HG03558 (cell line): Measurements from ENCODE around the gene NKX6-1.

Experiments
- ATAC-seq: cut with Tn5 transposase; IDR thresholded peaks from one replicate; pipeline ENCODE4 v1.9.1; 2021; ENCODE audit warnings: moderate number of reproducible peaks; ENCODE audit not compliant: unreplicated experiment; ENCODE audit errors: extremely low read depth

Gene NKX6-1

GRCh38 chr4:84498935-84499623 is at the start of gene NKX6-1:
TSS of gene NKX6-1 (minus strand) at chr4:84499292. CDS start at chr4:84498228, 1,064 bp downstream.
- ATAC-seq = no peak

DNA sequence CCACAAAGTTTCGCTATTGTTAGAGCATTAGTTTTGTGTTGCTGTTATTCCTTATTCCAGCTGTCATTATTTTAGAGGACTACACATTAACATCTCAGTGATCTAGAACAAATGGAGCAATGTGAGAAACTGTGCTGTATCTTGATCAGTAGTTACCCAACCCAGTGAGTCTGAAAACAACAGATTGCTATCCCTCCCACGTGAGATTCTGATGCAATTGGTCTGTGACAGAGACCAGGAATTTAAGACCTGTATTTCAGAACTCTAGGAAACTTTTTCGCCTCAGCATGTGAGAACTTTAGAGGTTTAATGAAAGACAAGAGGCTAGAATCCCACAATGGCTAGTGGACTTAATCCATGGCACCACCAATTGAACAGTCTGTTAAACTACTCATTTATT is 48.1 kb upstream of the NKX6-1 start:
- no peak for ATAC-seq

GRCh38 chr4:84545093-84545492 is 46.0 kb upstream of the NKX6-1 start:
- no peak for ATAC-seq

- no peak for ATAC-seq
Measured at GRCh38 chr4:84535901-84536300, 36.8 kb upstream of the NKX6-1 start.

DNA sequence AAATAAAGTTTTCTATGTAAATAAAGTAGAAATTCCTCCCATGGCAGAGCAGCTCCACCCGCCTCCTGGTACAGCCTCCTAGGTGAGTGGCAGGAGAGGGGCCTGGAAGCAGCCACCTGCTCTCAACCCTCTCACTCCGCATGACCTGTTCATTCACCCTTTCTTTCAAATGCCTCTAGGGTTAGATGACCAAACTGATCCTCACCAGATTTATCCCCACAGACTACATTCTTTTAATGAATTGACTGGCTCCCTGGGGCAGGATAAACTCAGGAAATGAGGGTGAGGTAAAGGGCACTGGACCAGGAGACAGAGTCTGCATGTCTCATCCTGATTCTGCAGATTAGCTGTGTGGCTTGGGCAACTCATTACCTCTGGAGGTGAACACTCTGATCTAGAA is 32.6 kb upstream of the NKX6-1 start:
- ATAC-seq = no peak

DNA sequence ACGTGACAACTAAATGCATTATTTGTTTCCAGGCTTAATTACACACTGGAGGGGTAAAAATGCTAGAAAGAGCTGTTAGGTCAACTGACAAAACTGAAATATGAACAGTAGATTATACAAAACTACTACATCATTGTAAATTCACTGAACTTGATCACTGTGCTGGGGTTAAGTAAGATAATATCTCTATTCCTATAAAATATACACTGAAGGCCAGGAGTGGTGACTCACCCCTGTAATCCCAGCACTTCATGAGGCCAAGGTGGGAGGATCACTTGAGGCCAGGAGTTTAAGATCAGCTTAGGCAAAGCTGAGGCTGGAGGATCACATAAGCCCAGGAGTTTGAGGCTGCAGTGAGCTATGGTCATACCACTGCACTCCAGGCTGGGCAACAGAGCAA is 31.8 kb upstream of the NKX6-1 start:
- no peak for ATAC-seq

GRCh38 chr4:84530454-84530853 is 31.4 kb upstream of the NKX6-1 start:
- ATAC-seq = no peak

DNA sequence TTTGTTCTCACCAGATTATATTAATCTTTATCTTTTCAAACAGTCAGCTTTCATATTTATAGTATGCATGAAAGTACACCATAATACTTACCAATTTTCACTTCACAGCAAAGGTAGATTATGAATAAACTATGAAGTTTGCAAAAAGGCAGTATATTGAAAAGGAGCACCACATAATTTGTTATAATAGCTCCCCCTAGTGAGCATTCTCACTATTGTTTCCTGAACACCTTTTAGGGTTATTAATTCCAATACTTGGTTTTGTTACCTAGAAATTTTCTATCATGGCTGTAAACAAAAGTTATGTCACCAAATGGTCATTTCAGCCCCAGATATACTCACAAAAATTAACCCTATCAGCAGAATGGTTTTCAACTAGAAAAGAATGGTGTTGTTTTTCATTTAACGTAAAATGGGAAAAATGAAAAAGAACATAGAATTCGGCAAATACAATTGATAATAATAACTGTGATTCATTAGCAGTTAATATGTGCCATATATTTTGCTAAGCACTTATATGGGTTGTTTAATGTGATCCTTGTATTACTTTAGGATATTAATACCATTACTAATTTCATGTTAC is 30.2 kb upstream of the NKX6-1 start:
- no peak for ATAC-seq

- no peak for ATAC-seq
Measured at GRCh38 chr4:84527391-84527790, 28.3 kb upstream of the NKX6-1 start.

GRCh38 chr4:84515075-84515474 is 16.0 kb upstream of the NKX6-1 start:
- ATAC-seq = no peak

DNA sequence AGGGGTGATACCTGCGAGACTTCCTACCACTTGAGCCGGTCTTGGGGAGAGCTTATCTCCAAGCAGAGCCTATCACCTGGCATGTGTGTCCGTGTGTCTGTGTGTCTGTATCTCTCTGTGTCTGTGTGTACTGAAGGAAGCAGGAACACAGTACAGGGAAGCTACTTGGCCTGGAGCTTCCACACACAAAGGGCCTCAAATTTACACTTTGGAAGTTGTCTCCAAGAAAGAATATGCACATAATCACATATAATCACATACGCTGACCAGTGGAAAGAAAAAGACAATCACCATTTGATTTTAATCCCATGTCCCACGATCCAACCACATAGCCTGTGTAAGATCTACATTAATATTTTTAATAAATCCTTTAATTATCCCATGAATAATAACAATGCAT is 13.2 kb upstream of the NKX6-1 start:
- no peak for ATAC-seq

DNA sequence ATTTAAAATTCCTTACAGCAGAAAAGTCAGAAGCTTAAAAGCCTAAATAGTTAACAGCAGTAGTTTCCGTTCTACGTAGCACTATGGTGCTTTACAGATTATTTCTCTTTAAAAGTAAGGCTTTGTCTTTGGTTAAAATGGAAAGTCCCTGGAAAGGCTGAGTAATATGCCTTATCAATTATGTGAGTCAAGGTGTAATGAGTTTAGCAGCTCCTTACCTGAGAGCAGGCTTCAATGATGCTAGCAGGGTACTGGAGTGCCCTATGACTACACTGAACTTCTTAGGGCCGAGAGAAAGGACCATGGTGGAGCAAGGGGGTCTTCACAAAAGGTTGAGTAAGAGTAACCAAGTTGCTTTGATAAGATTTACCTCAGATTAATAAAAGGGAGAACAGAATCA is 12.6 kb upstream of the NKX6-1 start:
- ATAC-seq = no peak

DNA sequence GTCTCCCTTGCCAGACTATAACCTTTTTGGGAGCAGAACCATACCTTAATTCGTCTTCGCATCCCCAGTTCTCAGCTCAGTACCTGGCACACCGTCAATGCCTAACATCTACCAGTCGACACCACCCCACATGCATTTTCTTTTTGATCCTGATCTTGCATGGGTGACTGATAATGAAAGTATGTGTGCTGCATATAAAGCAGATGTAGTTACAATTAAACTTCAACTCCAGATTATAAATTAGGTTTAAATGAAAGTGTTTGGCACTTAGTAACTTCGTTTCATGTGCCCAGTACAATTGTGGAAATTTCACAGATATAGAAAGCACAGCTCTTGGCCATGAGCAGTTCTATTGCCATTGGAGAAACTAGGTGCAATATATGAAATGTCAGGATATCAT is 8.8 kb upstream of the NKX6-1 start:
- no peak for ATAC-seq

DNA sequence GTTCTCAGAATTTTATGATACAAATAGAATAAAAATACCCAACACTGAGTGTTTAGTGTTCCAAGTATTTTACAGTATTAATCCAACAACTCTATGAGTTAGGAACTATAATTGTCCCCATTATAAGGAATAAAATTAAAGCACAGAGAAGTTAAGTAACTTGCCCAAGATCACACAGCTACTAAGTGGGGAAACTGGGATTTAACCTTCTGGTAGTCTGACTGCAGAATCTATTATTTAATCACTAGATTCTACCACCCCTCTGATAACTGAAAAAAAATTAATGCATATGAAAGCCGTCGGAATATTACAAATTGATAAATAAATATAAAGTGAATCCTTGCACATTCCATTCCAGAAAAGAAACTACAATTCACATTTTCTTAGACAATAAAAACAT is 5.7 kb upstream of the NKX6-1 start:
- no peak for ATAC-seq

DNA sequence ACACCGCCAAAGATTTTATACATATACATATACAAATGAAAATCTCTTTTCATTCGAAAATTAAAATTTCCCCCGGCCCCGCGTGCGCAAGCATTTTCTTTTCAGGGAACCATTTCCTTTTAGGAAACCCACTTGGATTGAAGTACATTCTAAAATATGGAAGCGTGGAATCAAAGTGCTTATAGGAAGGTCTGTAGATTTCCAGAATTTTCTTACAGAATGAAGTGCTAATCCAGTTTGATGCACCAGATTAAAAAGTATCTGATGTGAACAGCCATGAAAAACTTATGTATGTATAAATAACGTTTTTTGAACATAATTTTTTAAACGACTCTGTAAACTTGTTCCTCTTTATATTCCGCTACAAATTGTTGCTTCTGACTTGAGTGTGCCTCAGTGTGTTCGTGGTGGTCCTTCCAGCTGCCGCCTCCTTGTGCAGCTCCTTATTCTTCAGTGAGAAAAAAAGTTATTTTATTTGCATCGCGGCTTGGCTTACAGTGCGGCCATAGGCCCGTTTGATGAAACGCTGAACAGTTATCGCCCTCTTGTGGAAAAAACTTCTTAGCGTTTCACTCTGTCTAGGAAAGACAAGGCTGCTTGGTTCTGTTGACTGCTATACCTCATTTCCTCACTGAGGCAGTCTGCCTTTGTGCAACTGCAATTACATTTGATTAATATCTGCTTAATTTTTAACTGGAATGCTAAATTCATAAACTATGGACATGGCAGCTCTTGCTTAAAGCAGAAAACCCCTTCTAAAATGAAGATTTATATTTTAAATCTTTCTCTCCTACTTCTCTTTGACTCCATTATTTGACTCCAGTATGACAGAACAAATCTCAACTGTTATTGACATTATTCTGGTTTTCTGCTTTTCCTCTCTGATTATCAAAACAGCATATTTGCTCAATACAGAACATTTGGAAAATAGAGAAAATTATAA is 4.7 kb upstream of the NKX6-1 start:
- ATAC-seq = no peak

GRCh38 chr4:84502955-84503373 is 3.9 kb upstream of the NKX6-1 start:
- no peak for ATAC-seq

DNA sequence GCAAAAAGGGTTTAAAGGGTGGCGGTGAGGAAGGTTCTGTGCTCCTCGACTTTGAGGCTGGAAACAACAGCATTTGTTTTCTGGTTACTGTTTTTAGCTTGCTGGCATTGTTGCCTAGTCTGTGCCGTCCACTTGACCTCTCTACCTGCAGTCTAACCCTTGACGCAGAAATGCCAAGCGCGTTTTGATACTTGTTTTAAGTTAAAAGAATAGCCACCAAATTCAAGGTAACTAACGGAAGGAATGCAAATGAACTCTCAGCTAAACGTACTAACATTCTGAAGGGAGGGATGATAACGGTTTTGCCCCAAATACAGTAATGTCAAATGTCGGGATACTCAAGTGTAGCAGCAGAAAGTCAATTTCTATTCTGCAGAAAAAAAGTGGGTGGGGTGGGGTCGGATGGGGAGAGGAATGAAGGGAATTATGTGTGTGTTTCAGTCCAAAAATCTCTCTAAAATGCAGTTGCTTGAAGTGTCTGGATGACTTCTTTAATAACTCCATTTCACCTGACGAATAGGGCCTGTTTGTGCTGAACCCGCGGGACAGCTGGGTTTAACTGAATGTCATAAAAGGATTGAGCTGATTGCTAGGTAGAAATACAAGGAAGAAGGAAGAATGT is 3.4 kb upstream of the NKX6-1 start:
- ATAC-seq = no peak

- no peak for ATAC-seq
Measured at GRCh38 chr4:84501721-84502267, 2.7 kb upstream of the NKX6-1 start.

DNA sequence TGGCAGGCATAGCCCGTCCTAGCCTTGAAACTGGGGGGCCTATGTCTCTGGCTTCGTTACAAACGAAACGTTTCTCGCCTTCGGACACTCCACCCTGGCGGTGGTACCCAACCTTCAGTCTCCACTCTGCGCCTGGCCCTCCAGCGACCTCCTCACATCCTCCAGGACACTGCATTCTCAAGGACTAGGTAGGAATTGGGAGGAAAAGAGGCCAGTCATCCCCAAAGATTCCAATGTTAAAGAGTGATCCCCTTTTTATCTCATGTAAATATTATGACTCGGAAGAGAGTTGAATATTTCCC is 2.1 kb upstream of the NKX6-1 start:
- ATAC-seq = no peak

DNA sequence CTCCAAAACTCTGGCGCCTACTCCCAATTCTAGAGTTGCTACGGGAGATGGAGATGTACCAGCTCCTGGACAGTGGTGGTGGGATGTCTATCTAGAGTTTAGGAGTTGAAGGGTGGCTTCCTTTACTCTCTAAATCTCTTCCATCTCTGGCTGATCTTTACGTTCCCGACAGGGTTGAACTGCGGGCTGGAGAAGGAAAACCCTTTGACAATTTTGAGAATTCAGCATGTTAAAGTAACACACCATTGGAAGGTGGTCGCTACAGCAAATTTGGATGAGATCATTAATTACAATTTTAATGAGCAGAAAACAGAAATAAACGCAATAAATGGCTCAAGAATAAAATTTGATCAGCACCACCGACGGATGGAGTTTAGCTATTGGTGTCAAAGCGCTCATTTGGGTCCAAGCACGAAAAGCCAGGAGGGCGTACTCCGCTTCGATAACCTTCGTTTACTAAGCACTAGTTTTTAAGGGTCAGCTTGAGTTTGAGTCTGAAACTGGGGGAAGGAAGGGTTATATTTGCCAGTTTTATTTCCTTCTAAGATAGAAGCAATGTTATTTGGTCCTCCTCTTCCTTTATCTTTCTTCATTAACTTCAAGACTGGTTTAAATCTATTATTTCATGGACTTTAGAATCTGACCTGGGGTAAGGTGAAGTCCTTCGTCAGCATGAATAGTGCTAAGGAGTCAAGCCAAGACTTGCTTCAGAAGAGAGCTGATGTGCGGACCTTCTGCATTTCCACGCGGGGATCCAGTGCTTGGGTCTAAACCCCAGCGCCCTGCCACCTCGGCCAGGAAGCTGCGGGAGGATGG is 1.5 kb upstream of the NKX6-1 start:
- ATAC-seq = no peak
